GM18861 (cell line): ENCODE data around the gene RNLS.

Experiments
- ATAC-seq: cut with Tn5 transposase; IDR thresholded peaks from one replicate; pipeline ENCODE4 v1.9.1; 2021; ENCODE audit not compliant: unreplicated experiment

RNLS gene

GRCh38 chr10:88482220-88482619 lies 100.9 kb downstream of the RNLS start:
- no peak for ATAC-seq

- no peak for ATAC-seq
Observed at GRCh38 chr10:88478256-88478655, 104.9 kb downstream of the RNLS start.

- ATAC-seq: no peak
Observed at GRCh38 chr10:88477343-88478085, 105.6 kb downstream of the RNLS start.

GRCh38 chr10:88474884-88475844 lies 108.0 kb downstream of the RNLS start:
- ATAC-seq: no peak

- ATAC-seq: no peak
Observed at GRCh38 chr10:88473989-88474883, 108.9 kb downstream of the RNLS start.

GRCh38 chr10:88472540-88472939 lies 110.6 kb downstream of the RNLS start:
- no peak for ATAC-seq

GRCh38 chr10:88471899-88472298 lies 111.2 kb downstream of the RNLS start:
- ATAC-seq: no peak

GRCh38 chr10:88467835-88468485 lies 115.2 kb downstream of the RNLS start:
- ATAC-seq: no peak

GRCh38 chr10:88466786-88467185 lies 116.3 kb downstream of the RNLS start:
- no peak for ATAC-seq

- no peak for ATAC-seq
Observed at GRCh38 chr10:88465765-88466164, 117.4 kb downstream of the RNLS start.

- ATAC-seq: no peak
Observed at GRCh38 chr10:88463811-88464210, 119.3 kb downstream of the RNLS start.

- ATAC-seq: no peak
Observed at GRCh38 chr10:88461426-88461825, 121.7 kb downstream of the RNLS start.

- no peak for ATAC-seq
Observed at GRCh38 chr10:88459530-88459929, 123.6 kb downstream of the RNLS start.

GRCh38 chr10:88458209-88458608 lies 124.9 kb downstream of the RNLS start:
- ATAC-seq: no peak

- ATAC-seq: no peak
Observed at GRCh38 chr10:88457660-88458059, 125.5 kb downstream of the RNLS start.

- no peak for ATAC-seq
Observed at GRCh38 chr10:88456730-88457129, 126.4 kb downstream of the RNLS start.

GRCh38 chr10:88455831-88456230 lies 127.3 kb downstream of the RNLS start:
- no peak for ATAC-seq

GRCh38 chr10:88450201-88450600 lies 132.9 kb downstream of the RNLS start:
- no peak for ATAC-seq

- no peak for ATAC-seq
Observed at GRCh38 chr10:88442716-88443115, 140.4 kb downstream of the RNLS start.

GRCh38 chr10:88440541-88440940 lies 142.6 kb downstream of the RNLS start:
- ATAC-seq: no peak

GRCh38 chr10:88439932-88440331 lies 143.2 kb downstream of the RNLS start:
- no peak for ATAC-seq
